ENCODE data around the gene XG.

Gene XG

DNA sequence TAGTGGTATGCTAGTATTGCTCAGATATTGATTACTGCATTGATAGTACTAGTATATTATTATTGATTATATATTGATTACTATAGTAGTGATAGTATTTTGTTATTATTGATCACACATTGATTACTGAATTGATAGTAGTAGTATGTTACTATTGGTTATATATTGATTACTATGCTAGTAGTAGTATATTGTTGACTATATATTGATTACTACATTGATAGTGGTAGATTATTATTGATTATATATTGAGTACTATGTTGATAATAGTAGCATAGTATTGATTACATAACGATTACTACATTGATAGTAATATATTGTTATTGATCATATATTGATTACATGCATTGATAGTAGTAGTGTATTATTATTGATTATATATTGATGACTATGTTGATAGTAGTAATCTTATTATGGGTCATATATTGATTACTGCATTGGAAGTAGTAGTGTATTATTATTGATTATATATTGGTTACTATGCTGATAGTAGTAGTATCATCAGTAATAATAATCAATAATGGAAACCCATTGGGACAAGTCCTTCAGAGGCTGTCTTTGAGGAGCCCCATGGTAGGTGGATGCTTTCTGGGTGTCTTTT is 107.5 kb downstream of the XG start:
- TF ChIP-seq, protein P1, sequence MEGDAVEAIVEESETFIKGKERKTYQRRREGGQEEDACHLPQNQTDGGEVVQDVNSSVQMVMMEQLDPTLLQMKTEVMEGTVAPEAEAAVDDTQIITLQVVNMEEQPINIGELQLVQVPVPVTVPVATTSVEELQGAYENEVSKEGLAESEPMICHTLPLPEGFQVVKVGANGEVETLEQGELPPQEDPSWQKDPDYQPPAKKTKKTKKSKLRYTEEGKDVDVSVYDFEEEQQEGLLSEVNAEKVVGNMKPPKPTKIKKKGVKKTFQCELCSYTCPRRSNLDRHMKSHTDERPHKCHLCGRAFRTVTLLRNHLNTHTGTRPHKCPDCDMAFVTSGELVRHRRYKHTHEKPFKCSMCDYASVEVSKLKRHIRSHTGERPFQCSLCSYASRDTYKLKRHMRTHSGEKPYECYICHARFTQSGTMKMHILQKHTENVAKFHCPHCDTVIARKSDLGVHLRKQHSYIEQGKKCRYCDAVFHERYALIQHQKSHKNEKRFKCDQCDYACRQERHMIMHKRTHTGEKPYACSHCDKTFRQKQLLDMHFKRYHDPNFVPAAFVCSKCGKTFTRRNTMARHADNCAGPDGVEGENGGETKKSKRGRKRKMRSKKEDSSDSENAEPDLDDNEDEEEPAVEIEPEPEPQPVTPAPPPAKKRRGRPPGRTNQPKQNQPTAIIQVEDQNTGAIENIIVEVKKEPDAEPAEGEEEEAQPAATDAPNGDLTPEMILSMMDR (IDR thresholded peaks at IDR 0.05; ENCODE audit: control insufficient read depth, extremely low read depth, insufficient read depth), result no peak
- H3K4me3 ChIP-seq (ENCODE audit: low read depth, low read length), result no peak overlapping the region
- no peak for DNase-seq (ENCODE audit: low read depth)

DNA sequence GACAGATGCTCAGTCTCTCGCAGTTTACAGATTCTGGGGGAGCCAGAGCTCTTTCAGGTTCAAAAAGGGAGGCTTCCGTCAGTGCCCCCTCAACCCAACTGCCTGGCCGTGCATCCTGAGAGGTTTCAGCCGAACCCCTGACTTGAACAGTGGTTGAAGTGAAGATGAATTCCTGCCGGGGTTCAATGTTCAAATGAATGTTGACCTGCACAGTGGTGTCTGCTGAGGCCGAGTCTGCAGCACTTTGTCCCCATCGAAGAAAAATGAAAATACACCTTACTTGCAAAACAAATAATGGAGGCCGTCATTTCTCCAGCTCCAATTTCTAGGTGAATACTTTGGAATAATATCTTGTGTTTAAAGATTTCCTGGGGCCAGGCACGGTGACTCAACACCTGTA is 110.6 kb downstream of the XG start:
- TF ChIP-seq, protein P1 (IDR thresholded peaks at IDR 0.05; ENCODE audit: control insufficient read depth, extremely low read depth, insufficient read depth), result no peak

DNA sequence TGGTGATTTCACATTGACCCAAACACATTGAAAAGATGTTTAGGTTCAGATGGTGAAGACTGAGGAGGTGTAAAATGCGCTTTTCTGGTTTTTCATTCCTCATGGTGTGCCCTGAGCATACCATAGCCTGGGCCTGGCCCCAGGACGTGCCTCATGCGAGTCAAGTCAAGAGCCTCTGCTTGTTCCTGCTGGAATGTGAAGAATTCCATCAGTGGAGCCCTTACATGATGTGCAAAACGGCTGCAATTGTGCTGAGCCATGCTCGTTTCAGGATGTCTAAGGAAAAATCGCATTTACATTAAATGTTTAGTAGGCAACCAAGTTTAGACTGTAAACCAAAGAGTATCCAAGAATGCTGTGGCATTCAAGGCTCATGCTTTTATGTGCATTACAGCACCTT is 111.8 kb downstream of the XG start:
- TF ChIP-seq, protein P1 (IDR thresholded peaks at IDR 0.05; ENCODE audit: control insufficient read depth, extremely low read depth, insufficient read depth), result no peak
- no peak for DNase-seq (ENCODE audit: low read depth)
- H3K4me3 ChIP-seq (ENCODE audit: low read depth, low read length), result no peak overlapping the region

More for the DNA sequence above, 110.6 kb downstream of the XG start:
- no peak overlapping the region for H3K4me3 ChIP-seq (ENCODE audit: low read depth, low read length)
- no peak for DNase-seq (ENCODE audit: low read depth)
